ENCODE measurements around the gene ALOX12. TPM values are rescaled to one million over a fixed set of nuclear protein-coding genes. Genes with fewer than 3 reads are reported as not detected.
"Not testable (repeated sequence)": the region's sequence is repeated elsewhere in the genome, so short reads cannot be mapped to it uniquely, and the experiment has no call there.

Gene ALOX12
- total and polyA plus RNA-seq, 12 donors: 0.04 to 0.11 TPM; not detected in 10

GRCh38 chr17:6989779-6990178, 6.1 kb upstream of the ALOX12 start:
- peaks cover 0 to under 1% (median 0%) of the 10 kb centered on the region in 9 donors for H3K4me1 ChIP-seq
- WGBS, 2 donors: 95% methylated on average over 2 of the region's 2 CpGs
- DNase-seq (no peak), ATAC-seq (no peak)
- TF ChIP-seq CTCF (IDR thresholded peaks at IDR 0.05): no peak
- H3K9me3 ChIP-seq: peaks cover 0 to 4% (median 0%) of the 10 kb centered on the region in 11 donors
- H3K27me3 ChIP-seq: peaks cover 0 to 4% (median 0%) of the 10 kb centered on the region in 7 donors
- no peaks in the 10 kb centered on the region for H3K36me3 ChIP-seq
- intact Hi-C loops (cut with DNase I): no loop called here
- H3K27ac ChIP-seq: no peak overlapping the region
- no peak overlapping the region for H3K4me3 ChIP-seq

GRCh38 chr17:6993613-6994056, 2.2 kb upstream of the ALOX12 start:
- ATAC-seq; H3K9me3 ChIP-seq; H3K27me3 ChIP-seq; H3K4me3 ChIP-seq; intact Hi-C loops (cut with DNase I); H3K27ac ChIP-seq; DNase-seq: not testable (repeated sequence)
- H3K36me3 ChIP-seq: peaks cover 0 to 19% (median 0%) of the 10 kb centered on the region in 9 donors
- H3K4me1 ChIP-seq: peaks cover 0 to 17% (median 8%) of the 10 kb centered on the region in 9 donors
- WGBS, 2 donors: 76 to 78% methylated on average over 5 of the region's 5 CpGs

- Histone ChIP-seq H3K27me3 (peaks cover 0 to 4% (median 0%) of the 10 kb centered on the region in 7 donors), H3K27ac (no peak overlapping the region), H3K36me3 (peaks cover 0 to 24% (median 0%) of the 10 kb centered on the region in 9 donors), H3K4me3 (no peak overlapping the region), H3K4me1 (peaks cover 0 to 17% (median 8%) of the 10 kb centered on the region in 9 donors), H3K9me3 (peaks cover 0 to 4% (median 0%) of the 10 kb centered on the region in 11 donors)
- intact Hi-C loops (cut with DNase I): no loop called here
- no peak for DNase-seq
- TF ChIP-seq CTCF (IDR thresholded peaks at IDR 0.05): no peak
- ATAC-seq: no peak
- WGBS, 2 donors: 77 to 81% methylated on average over 10 of the region's 10 CpGs
Measured at GRCh38 chr17:6994118-6994598, 1.7 kb upstream of the ALOX12 start.

- Histone ChIP-seq H3K36me3 (peaks cover 0 to 30% (median 0%) of the 10 kb centered on the region in 9 donors), H3K27me3 (peaks cover 0 to 4% (median 0%) of the 10 kb centered on the region in 7 donors), H3K27ac (no peak overlapping the region), H3K9me3 (no peaks in the 10 kb centered on the region), H3K4me3 (no peak overlapping the region), H3K4me1 (peaks cover 0 to 17% (median 8%) of the 10 kb centered on the region in 9 donors)
- intact Hi-C loops (cut with DNase I): loop anchor here in 1 of 10 donors (5.0 kb wide), 1 partner anchor 327 kb away; no protein-coding TSS in a partner anchor
- ATAC-seq (no peak), DNase-seq (no peak)
- WGBS, 2 donors: 91 to 92% methylated on average over 9 of the region's 9 CpGs
- TF ChIP-seq CTCF (IDR thresholded peaks at IDR 0.05): no peak
Measured at GRCh38 chr17:6994666-6995256, 1.1 kb upstream of the ALOX12 start.

Measured in heart right ventricle (tissue), 16 donors.